NAMALWA (cell line): ENCODE results near the gene MYL9.
A peak's percentile ranks its signal among the peaks of the same experiment; 100 is the strongest.

Experiments used
- DNase-seq: peaks from one replicate; pipeline ENCODE4 v3.0.0-alpha.2; 2015; ENCODE audit warnings: low spot score

The MYL9 gene

GRCh38 chr20:36584018-36584481 lies 42.7 kb downstream of the MYL9 start:
- no peak for DNase-seq

GRCh38 chr20:36585410-36586125 lies 44.2 kb downstream of the MYL9 start:
- DNase-seq = no peak

- no peak for DNase-seq
Measured at GRCh38 chr20:36587388-36588070, 46.2 kb downstream of the MYL9 start.

DNA sequence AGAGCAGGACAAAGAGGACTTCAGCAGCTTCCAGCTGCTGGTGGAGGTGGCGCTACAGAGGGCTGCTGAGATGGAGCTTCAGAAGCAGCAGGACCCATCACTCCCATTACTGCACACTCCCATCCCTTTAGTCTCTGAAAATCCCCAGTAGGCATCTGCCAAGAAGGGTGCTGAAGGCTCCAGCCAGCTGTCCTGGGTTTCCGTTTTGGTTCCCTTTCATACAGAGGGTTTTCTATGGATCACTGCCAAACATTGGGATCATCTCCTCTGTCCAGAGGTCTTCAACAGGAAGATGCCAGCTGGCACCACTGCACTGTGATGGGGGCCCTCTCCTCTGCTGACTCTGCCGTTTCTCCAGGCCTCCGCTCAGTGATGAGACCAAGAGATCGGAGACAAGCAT lies 50.0 kb downstream of the MYL9 start:
- DNase-seq = no peak

DNA sequence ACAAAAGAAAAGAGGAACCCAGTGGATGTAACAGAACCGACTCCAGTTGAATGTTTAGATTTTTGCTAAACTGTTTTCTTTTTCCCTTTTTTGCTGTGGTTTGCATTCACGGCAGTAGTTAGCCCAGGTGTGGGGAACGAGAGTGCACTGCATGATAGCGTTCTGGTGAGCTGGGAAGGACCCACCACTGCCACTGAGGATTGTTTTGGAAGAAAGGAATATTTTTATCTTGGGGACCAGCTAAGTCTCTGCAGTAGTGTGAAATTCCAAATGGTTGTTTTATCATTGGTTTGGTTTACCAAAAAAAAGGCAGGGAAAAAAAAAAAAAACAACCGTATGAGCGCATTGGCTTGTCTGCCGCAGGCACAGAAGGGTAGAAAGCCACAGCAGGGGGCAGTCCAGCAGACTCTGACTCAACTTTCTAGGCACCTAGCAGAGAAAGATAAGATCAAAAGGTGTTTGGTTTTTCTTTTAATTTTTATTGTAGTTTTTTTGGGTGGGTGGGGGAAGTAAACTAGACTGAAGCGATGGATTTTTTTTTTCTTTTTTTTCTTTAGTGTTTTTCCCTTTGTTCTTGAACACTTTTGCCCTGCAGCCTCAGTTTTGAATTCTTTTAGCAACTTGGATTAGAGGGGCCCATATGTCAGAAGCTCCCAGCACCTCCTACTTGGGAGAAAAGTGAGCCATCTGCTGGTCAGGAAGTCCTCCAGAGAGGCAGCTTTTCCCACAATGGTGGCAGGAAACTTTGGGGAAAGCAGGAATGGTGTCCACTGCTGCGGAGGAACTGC lies 50.7 kb downstream of the MYL9 start:
- DNase-seq = no peak

- no peak for DNase-seq
Measured at GRCh38 chr20:36593347-36593929, 52.1 kb downstream of the MYL9 start.

DNA sequence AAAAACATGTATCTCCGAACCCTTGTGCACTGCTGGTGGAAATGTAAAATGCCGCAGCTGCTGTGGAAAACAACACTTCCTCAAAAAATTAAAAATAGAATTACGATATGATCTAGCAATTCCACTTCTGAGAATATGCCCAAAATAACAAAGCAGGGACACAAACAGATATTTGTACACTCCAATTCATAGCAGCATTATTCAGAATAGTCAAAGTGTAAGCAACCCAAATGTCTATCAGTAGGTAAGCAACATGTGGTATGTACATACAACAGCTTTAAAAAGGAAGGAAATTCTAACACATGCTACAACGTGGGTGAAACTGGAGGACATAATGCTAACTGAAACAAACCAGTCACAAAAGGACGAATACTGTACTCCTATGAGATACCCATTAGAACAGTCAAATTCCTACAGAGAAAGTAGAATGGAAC lies 58.6 kb downstream of the MYL9 start:
- peak; percentile 57 for DNase-seq
